K562 (cell line): ENCODE data around the gene RUVBL1. TPM values are rescaled to one million over a fixed set of nuclear protein-coding genes. Genes with fewer than 3 reads are reported as not detected.

Experiments used
- ATAC-seq: fragments of 200-7000 bp; cut with Tn5 transposase; 3 replicates; pipeline ENCODE4 v1.9.1; 2020; ENCODE audit warnings: moderate library complexity
- BruUV-seq: library from RNA; stranded (reverse); fragments of 400-500 nt; replicated peaks from 2 replicates; lab custom pipeline; 2021; lab: Mats Ljungman, UMichigan
- CTCF ChIA-PET: fragments of 300-600 bp; formaldehyde crosslinking; extraction: SDS; loops from one replicate; lab custom pipeline; 2021; ENCODE audit warnings: low intra/inter-chr PET ratio; lab: Yijun Ruan, JAX
- POLR2A ChIA-PET: fragments of 300-600, 350-650 bp; sonication (Branson Sonifier 250); formaldehyde crosslinking; extraction: SDS; loops from one replicate; lab custom pipeline; 2021; ENCODE audit warnings: antibody characterized with exemption, inconsistent platforms; lab: Yijun Ruan, JAX
- DNase-seq, 4 experiments: peaks; one replicate each; pipeline versions ENCODE4 v3.0.0 to v3.0.0-alpha.2; 2011 to 2018; ENCODE audit warnings: low spot score in 3 of 4, mixed read lengths in 3 of 4; ENCODE audit errors: extremely low read depth in 1 of 4
- FAIRE-seq: peaks from 2 replicates; lab custom pipeline; 2011; peaks lifted over from hg19 to GRCh38; lab: Jason Lieb, UNC
- H2AFZ ChIP-seq: 2 replicates; pipeline ENCODE4 v1.6.0; 2011; ENCODE audit warnings: low read depth, low read length, control low read depth, inconsistent platforms
- H3K27ac ChIP-seq: fragments of 200-600 bp; 3 replicates; pipeline ENCODE4 v1.8.0; 2011; ENCODE audit warnings: low read depth, mild to moderate bottlenecking, control low read depth, inconsistent platforms, low read length, moderate library complexity, mixed read lengths; ENCODE audit errors: extremely low read depth
- H3K27me3 ChIP-seq, 2 experiments: fragments of 300-600 bp in 1 of 2; 2 replicates in 1 of 2; 3 replicates in 1 of 2; pipeline versions ENCODE4 v1.6.0 to v1.8.0; 2011; ENCODE audit warnings: inconsistent platforms in 2 of 2, low read length in 2 of 2, mild to moderate bottlenecking in 1 of 2, mixed read lengths in 1 of 2, moderate library complexity in 1 of 2; ENCODE audit not compliant: control insufficient read depth in 2 of 2, insufficient read depth in 2 of 2
- H3K36me3 ChIP-seq: fragments of 300-600 bp; 3 replicates; pipeline ENCODE4 v1.8.0; 2011; ENCODE audit warnings: mild to moderate bottlenecking, low read length, inconsistent platforms; ENCODE audit not compliant: control insufficient read depth, insufficient read depth
- H3K4me1 ChIP-seq, 2 experiments: fragments of 200-600 bp in 1 of 2; replicated peaks in 1 of 2; 2 replicates in 1 of 2; 3 replicates in 1 of 2; pipeline versions ENCODE4 v1.5.1 to v1.8.0; 2011; ENCODE audit warnings: inconsistent platforms in 2 of 2, low read length in 2 of 2, mild to moderate bottlenecking in 1 of 2, mixed read lengths in 1 of 2, moderate library complexity in 1 of 2; ENCODE audit not compliant: control insufficient read depth in 2 of 2, insufficient read depth in 2 of 2
- H3K4me2 ChIP-seq: 2 replicates; pipeline ENCODE4 v1.6.1; 2011; ENCODE audit warnings: low read length, control low read depth, inconsistent platforms, mixed read lengths; ENCODE audit not compliant: insufficient read depth
- H3K4me3 ChIP-seq: fragments of 200-600 bp; sonication (generic), shearing (Covaris generic); 2 replicates; pipeline ENCODE4 v1.5.1; 2016; ENCODE audit warnings: control low read depth, inconsistent platforms
- H3K79me2 ChIP-seq: fragments of 200-600 bp; 3 replicates; pipeline ENCODE4 v1.8.0; 2011; ENCODE audit warnings: low read length, inconsistent platforms; ENCODE audit not compliant: control insufficient read depth, insufficient read depth
- H3K9ac ChIP-seq, 2 experiments: 2 replicates each; pipeline versions ENCODE4 v1.6.0 to v1.6.1; 2011; ENCODE audit warnings: low read depth in 2 of 2, low read length in 2 of 2, control low read depth in 1 of 2, inconsistent platforms in 1 of 2, mild to moderate bottlenecking in 1 of 2, mixed read lengths in 1 of 2; ENCODE audit not compliant: insufficient read depth in 1 of 2
- H3K9me1 ChIP-seq: one replicate; pipeline ENCODE4 v1.6.0; 2011; ENCODE audit warnings: inconsistent platforms, mild to moderate bottlenecking, low read length, moderate library complexity; ENCODE audit not compliant: control insufficient read depth, insufficient read depth
- H3K9me3 ChIP-seq: replicated peaks from 2 replicates; pipeline ENCODE4 v1.5.1; 2011; ENCODE audit warnings: low read depth, low read length, inconsistent platforms; ENCODE audit not compliant: control insufficient read depth, insufficient read depth
- H4K20me1 ChIP-seq: replicated peaks from 2 replicates; pipeline ENCODE4 v1.6.1; 2011; ENCODE audit warnings: low read length, inconsistent platforms, mixed read lengths; ENCODE audit not compliant: control insufficient read depth, insufficient read depth
- BHLHE40 ChIP-seq: IDR thresholded peaks from 2 replicates; pipeline ENCODE4 v1.6.1; 2011; ENCODE audit warnings: low read length, improper control_type of control experiment
- CCAR2 ChIP-seq: fragments of 200-400 bp; formaldehyde crosslinking; IDR thresholded peaks from 2 replicates; pipeline ENCODE4 v1.6.1; 2017; ENCODE audit warnings: mild to moderate bottlenecking, low read depth, low read length
- GABPB2 ChIP-seq: fragments of 250-450 bp; sonication (Bioruptor Pico); conservative IDR thresholded peaks from 2 replicates; pipeline ENCODE4 v1.5.1; 2021; ENCODE audit warnings: mild to moderate bottlenecking
- HDGF ChIP-seq: fragments of 450-650 bp; IDR thresholded peaks from 2 replicates; pipeline ENCODE4 v1.6.1; 2016
- L3MBTL2 ChIP-seq: fragments of 450-650 bp; IDR thresholded peaks from 2 replicates; pipeline ENCODE4 v1.6.1; 2016; ENCODE audit warnings: mild to moderate bottlenecking, moderate library complexity
- NCOA6 ChIP-seq: fragments of 450-650 bp; IDR thresholded peaks from 2 replicates; pipeline ENCODE4 v1.6.1; 2017; ENCODE audit warnings: mild to moderate bottlenecking
- POLR2B ChIP-seq: fragments of 450-650 bp; IDR thresholded peaks from 2 replicates; pipeline ENCODE4 v1.6.1; 2018; ENCODE audit warnings: low read depth; ENCODE audit not compliant: partially characterized antibody
- STAG1 ChIP-seq: sonication (generic); formaldehyde crosslinking; IDR thresholded peaks from 2 replicates; pipeline ENCODE4 v1.5.0; 2020; ENCODE audit warnings: missing genetic modification reagents, borderline replicate concordance
- THAP7 ChIP-seq: fragments of 250-450 bp; sonication (Bioruptor Pico); IDR thresholded peaks from 2 replicates; pipeline ENCODE4 v1.5.0; 2021
- ZFX ChIP-seq: sonication (generic); formaldehyde crosslinking; IDR thresholded peaks from 2 replicates; pipeline ENCODE4 v1.8.0; 2022; ENCODE audit warnings: mild to moderate bottlenecking, missing genetic modification reagents, moderate library complexity
- ZNF347 ChIP-seq: fragments of 450-650 bp; formaldehyde crosslinking; IDR thresholded peaks from 2 replicates; pipeline ENCODE4 v1.4.0; 2020; ENCODE audit warnings: low read depth, mild to moderate bottlenecking, moderate library complexity
- ZNF384 ChIP-seq: IDR thresholded peaks from 2 replicates; pipeline ENCODE4 v1.6.1; 2012; ENCODE audit warnings: low read depth, low read length, improper control_type of control experiment
- ZNF398 ChIP-seq: fragments of 250-450 bp; sonication (Bioruptor Pico); IDR thresholded peaks from 2 replicates; pipeline ENCODE4 v1.8.0; 2021; ENCODE audit warnings: moderate library complexity, mild to moderate bottlenecking, inconsistent platforms
- ZNF589 ChIP-seq: fragments of 200-800 bp; sonication (Bioruptor generic); IDR thresholded peaks from 2 replicates; pipeline ENCODE4 v1.6.1; 2016; ENCODE audit warnings: low read depth, missing genetic modification characterization, missing compliant biosample characterization
- ZNF75A ChIP-seq: fragments of 450-650 bp; formaldehyde crosslinking; IDR thresholded peaks from 2 replicates; pipeline ENCODE4 v1.4.0; 2020; ENCODE audit warnings: mild to moderate bottlenecking
- WGBS: fragments of 100-300 bp; shearing (Covaris generic); methylation state at CpG from one replicate; pipeline ENCODE4 v1.1.6; 2016; ENCODE audit warnings: low coverage, mixed read lengths; ENCODE audit not compliant: insufficient coverage; ENCODE audit errors: missing lambda C conversion rate; 5-methylcytosine and 5-hydroxymethylcytosine counted together
- in situ Hi-C: fragments of 300-500 bp; cut with MboI; formaldehyde crosslinking; loops from 4 replicates; pipeline ENCODE4 v1.15.0; 2018; ENCODE audit warnings: inconsistent platforms, mixed read lengths
- intact Hi-C: fragments of 100-400 bp; cut with micrococcal nuclease; formaldehyde crosslinking; loops from 2 replicates; pipeline ENCODE4 v1.14.2; 2022
- polyA plus RNA-seq, 8 experiments: library from polyadenylated mRNA; depleted of rRNA in 4 of 8; stranded (reverse) in 5 of 8; unstranded in 3 of 8; fragments of >200 nt; fragmentation: Nextera tagmentation in 2 of 8; fragmentation: Illumina TruSeq in 1 of 8; extraction: Ambion mirVana in 2 of 8; extraction: Trizol in 1 of 8; gene quantifications; 2 replicates each; pipeline versions ENCODE4 v1.2.1 to v1.2.3, GENCODE V29; 2011 to 2014; ENCODE audit warnings: inconsistent platforms in 1 of 8, missing spikeins in 1 of 8
- total RNA-seq, 7 experiments: library from RNA; depleted of rRNA in 6 of 7; stranded (reverse); fragments of >200 nt in 6 of 7; fragmentation: Illumina TruSeq in 2 of 7; extraction: Trizol in 2 of 7; gene quantifications; 2 replicates each; pipeline versions ENCODE4 v1.2.1 to v1.2.3, GENCODE V29; 2011 to 2021; ENCODE audit warnings: low replicate concordance in 1 of 7

RUVBL1 gene
- total and polyA plus RNA-seq, 9 of the 15 experiments (the other 6 are each of a cell fraction or from before 2014, with no cell fraction given): 20.7 to 147 (median 113) TPM

GRCh38 chr3:128166971-128167453 lies 43.4 kb upstream of the RUVBL1 start (continued):
- TF ChIP-seq ZFX (CRISPR knock-in tag) (no peak), ZNF384 (no peak), GABPB2 (no peak), CCAR2 (no peak), POLR2B (no peak), STAG1 (no peak), ZNF589 (no peak), L3MBTL2 (no peak)

GRCh38 chr3:128163432-128163831 lies 39.8 kb upstream of the RUVBL1 start:
- Histone ChIP-seq H4K20me1 (no peaks in the 10 kb centered on the region), H3K27me3 (no peaks in the 10 kb centered on the region), H2AFZ (no peak overlapping the region), H3K9me3 (no peaks in the 10 kb centered on the region), H3K4me2 (no peak overlapping the region), H3K9me1 (no peaks in the 10 kb centered on the region), H3K27ac (no peak overlapping the region), H3K36me3 (peaks cover 6% of the 10 kb centered on the region; the same call in 2 of the 3 replicates), H3K79me2 (no peaks in the 10 kb centered on the region; the same call in 2 of the 3 replicates), H3K4me1 (no peaks in the 10 kb centered on the region), H3K9ac (no peak overlapping the region), H3K4me3 (no peak overlapping the region)
- no peak for TF ChIP-seq HDGF
- no peak for TF ChIP-seq ZNF347 (CRISPR knock-in tag)
- TF ChIP-seq THAP7 (CRISPR knock-in tag): no peak
- TF ChIP-seq NCOA6: no peak
- no peak for TF ChIP-seq ZNF75A (CRISPR knock-in tag)
- TF ChIP-seq BHLHE40: no peak
- no peak for TF ChIP-seq ZNF398 (CRISPR knock-in tag)
- DNase-seq: no peak
- BruUV-seq: no TSS peak
- in situ Hi-C loops (no loop called here), intact Hi-C loops (no loop called here)
- ChIA-PET CTCF (no interaction called here), POLR2A (no interaction called here)
- 80% methylated on average over 5 of the region's 5 CpGs for WGBS
- no peak for ATAC-seq
- FAIRE-seq: no peak
